ENCODE data around the gene FAM184A.

The FAM184A gene

GRCh38 chr6:118980063-118980462 is 98.4 kb downstream of the FAM184A start:
- TF ChIP-seq CTCF (IDR thresholded peaks at IDR 0.05; ENCODE audit: extremely low read depth, missing control alignments): no peak
- DNase-seq (ENCODE audit: low spot score): no peak

GRCh38 chr6:118974790-118975189 is 103.7 kb downstream of the FAM184A start:
- no peak for TF ChIP-seq CTCF (IDR thresholded peaks at IDR 0.05; ENCODE audit: extremely low read depth, missing control alignments)

GRCh38 chr6:118971682-118972081 is 106.8 kb downstream of the FAM184A start:
- TF ChIP-seq CTCF (IDR thresholded peaks at IDR 0.05; ENCODE audit: extremely low read depth, missing control alignments): no peak
- DNase-seq (ENCODE audit: low spot score): no peak

More at GRCh38 chr6:118974790-118975189, 103.7 kb downstream of the FAM184A start:
- DNase-seq (ENCODE audit: low spot score): no peak

- no peak for TF ChIP-seq CTCF (IDR thresholded peaks at IDR 0.05; ENCODE audit: extremely low read depth, missing control alignments)
Observed at GRCh38 chr6:118970866-118971265, 107.6 kb downstream of the FAM184A start.

GRCh38 chr6:118968416-118968815 is 110.0 kb downstream of the FAM184A start:
- no peak for DNase-seq (ENCODE audit: low spot score)

More at GRCh38 chr6:118970866-118971265, 107.6 kb downstream of the FAM184A start:
- no peak for DNase-seq (ENCODE audit: low spot score)

GRCh38 chr6:118967239-118967638 is 111.2 kb downstream of the FAM184A start:
- TF ChIP-seq CTCF (IDR thresholded peaks at IDR 0.05; ENCODE audit: extremely low read depth, missing control alignments): no peak
- DNase-seq (ENCODE audit: low spot score): no peak

More at GRCh38 chr6:118968416-118968815, 110.0 kb downstream of the FAM184A start:
- no peak for TF ChIP-seq CTCF (IDR thresholded peaks at IDR 0.05; ENCODE audit: extremely low read depth, missing control alignments)

- no peak for DNase-seq (ENCODE audit: low spot score)
- no peak for TF ChIP-seq CTCF (IDR thresholded peaks at IDR 0.05; ENCODE audit: extremely low read depth, missing control alignments)
Observed at GRCh38 chr6:118965843-118966370, 112.6 kb downstream of the FAM184A start.
